HG03108 (cell line): ENCODE results near the gene FOXC1.

ENCODE experiments used
- ATAC-seq: cut with Tn5 transposase; IDR thresholded peaks from one replicate; pipeline ENCODE4 v1.9.1; 2021; ENCODE audit warnings: moderate library complexity; ENCODE audit not compliant: unreplicated experiment

The FOXC1 gene

GRCh38 chr6:1584146-1584545 is 25.6 kb upstream of the FOXC1 start:
- ATAC-seq: no peak

- no peak for ATAC-seq
Observed at GRCh38 chr6:1584996-1585668, 24.6 kb upstream of the FOXC1 start.

DNA sequence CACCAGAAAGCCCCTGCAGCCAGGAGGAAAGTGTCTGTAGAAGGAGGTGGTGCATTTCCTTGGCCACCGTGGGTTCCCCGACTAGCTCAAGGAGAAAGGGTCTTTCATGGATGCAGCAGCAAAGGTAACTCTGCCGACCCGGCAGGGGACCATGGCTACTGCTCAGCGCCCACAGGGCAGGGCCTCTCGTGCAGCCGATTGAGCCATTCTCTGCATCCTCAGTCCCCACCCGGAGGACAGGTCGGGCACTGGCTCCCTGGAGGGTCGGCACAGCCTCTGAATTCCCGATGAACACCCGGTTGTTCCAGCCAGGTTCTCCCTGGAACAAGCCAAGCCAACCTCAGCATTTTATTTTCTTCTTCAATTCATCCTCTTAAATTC is 24.1 kb upstream of the FOXC1 start:
- ATAC-seq: no peak

- ATAC-seq: no peak
Observed at GRCh38 chr6:1586256-1586655, 23.5 kb upstream of the FOXC1 start.

DNA sequence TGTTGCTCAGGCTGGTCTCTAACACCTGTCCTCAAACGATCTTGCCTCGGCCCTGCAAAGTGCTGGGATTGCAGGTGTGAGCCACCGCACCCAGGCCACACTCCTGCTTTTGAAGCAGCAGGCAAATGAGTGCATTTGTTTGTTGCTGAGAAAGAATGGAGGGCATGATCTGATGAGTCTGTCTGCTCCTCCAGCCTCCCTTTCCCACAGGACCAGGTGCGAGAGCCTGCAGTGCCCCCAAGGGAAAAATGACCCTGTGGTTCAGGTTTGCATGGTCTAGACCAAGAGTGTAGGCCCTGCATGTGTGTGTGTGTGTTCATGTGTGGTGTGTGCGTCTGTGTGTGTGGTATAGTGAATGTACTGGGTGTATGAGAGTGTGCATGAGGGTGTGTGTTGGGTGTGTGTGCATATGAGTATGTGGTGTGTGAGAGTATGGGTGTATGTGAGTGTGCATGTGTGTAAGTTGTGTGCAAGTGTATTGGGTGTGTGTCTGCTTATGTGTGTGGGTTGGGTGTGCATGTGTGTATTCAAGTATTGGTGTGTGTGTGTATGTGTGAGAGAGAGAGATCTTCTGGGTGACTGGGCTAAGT is 22.8 kb upstream of the FOXC1 start:
- no peak for ATAC-seq

DNA sequence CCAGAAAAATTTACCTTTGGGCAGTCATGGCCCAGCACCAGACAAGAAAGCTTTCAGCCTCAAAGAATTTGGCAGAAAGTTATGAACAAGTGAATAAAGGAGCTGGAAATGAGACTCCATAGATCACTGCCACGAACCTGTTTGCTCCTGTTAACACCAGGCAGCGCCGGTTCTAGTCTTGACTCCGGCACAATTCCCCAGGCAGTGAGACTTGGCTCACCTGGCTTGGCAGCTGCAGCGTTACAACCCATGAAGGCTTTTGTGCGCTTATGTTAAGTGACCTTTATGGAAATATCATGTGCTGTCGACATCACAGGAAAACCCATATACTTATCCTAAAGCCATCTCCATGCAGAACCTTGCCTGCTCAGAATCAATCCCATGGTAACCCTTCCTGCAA is 22.2 kb upstream of the FOXC1 start:
- no peak for ATAC-seq

DNA sequence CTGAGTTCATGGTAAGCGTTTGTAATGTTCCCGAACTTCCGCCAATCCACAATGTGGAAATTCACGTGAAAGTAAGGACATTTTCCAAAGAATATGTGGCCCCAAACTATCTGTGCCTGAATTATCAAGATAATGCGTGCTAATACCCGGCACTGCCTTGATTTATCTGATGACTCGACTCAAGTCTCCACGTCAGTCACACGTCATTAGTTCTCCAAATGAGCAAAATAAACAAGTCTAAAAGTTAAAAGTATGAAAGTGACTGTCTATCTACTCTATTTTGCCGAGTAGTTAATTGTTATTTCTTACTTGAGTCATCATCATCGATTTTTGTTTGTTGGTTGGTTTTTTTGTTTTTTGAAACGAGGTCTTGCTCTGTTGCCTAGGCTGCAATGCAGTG is 21.7 kb upstream of the FOXC1 start:
- ATAC-seq: no peak

GRCh38 chr6:1589208-1589607 is 20.5 kb upstream of the FOXC1 start:
- no peak for ATAC-seq

DNA sequence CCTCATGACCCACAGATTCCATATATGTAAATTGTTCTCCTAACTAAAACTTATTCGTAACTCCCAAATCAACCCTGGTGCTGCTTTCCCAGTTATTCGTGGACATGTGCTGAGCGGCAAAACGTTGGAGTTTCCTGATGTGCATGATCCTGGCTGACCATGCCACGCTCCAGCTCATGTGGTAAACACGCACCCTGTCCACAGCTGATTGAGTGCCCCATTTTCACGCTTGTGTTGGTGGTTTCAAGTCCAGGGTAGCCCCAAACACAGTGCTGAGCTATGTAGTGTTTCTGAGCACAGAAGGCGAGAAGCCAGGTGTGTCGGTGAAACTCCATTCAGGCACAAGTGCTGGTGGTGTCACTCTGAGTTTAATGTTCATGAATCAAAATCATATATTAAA is 19.1 kb upstream of the FOXC1 start:
- no peak for ATAC-seq

- no peak for ATAC-seq
Observed at GRCh38 chr6:1591243-1591642, 18.5 kb upstream of the FOXC1 start.

DNA sequence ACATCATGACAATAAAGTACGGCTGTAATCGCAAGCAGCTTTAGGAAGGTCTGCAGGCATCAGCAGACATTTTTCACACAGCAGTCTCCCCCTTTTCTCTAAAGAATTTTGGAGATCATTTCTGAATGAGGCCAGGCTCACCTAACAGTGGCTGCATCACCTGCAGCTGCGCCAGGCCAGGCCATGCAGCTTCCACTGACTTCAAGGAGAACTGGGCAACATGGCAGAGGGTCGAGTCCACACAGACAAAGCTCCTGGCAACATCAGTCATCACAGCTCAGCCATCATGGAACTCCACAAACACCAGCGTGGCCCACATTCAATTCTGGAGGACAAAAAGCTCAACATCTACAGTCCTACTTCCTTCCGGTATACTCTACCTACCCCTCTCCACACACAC is 17.8 kb upstream of the FOXC1 start:
- ATAC-seq: no peak

DNA sequence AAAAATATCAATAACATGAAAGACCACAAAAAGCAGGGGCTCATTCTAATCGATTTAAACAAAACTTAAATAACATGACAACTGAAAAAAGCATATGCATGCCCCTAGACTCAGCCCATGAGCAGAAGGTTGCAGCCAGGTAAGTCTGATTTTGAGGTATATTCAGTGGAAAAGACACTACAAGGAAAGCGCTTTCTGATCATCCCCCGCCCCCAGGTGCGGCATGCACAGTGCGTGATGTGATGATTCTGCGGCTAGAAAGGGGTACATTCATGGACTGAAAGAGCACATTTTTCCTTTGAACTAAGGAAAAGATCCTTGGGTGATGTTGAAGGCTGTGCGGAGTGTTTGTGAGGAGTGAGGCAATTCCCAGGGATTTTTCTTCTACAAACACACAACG is 16.9 kb upstream of the FOXC1 start:
- ATAC-seq: no peak

- ATAC-seq: no peak
Observed at GRCh38 chr6:1593286-1593957, 16.3 kb upstream of the FOXC1 start.

- ATAC-seq: no peak
Observed at GRCh38 chr6:1593958-1594314, 15.8 kb upstream of the FOXC1 start.

GRCh38 chr6:1594445-1595200 is 15.1 kb upstream of the FOXC1 start:
- ATAC-seq: no peak

GRCh38 chr6:1595271-1596087 is 14.2 kb upstream of the FOXC1 start:
- no peak for ATAC-seq

DNA sequence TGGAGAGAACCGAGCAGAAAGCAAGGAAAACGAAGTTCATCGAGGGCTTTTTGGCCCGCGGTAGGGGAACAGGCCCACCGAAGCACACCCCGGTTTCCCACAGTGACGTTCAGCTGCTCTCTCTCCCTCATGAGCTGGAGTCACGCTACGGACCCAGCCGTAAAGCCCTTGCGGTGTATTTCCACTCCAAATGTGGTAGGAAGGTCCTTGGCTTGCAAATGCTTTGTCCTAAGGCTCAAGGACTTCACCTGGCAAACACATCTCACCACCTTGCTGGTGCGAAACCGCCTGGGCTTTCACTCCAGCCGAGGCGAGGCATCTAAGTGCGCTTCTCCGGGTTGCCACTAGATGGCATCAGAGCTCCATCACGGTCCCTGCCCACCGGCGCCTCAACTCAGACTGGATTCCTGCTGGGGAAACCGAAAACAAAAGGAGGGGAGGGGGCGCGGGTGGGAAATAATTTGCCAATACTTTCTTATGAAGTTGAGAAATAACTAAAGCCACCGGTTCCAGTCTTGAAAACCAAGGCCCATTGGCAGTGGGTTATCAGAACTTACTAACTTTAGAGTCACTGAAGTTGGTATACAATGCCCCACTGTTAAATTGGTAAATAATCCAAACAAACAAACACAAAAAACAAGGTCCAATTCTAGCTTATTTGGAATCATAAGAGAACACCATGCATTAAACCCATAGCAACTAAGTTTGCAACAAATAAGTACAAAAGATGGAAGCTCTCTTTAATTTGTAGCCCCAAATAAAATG is 13.4 kb upstream of the FOXC1 start:
- ATAC-seq: peak; percentile 70

GRCh38 chr6:1597121-1597744 is 12.5 kb upstream of the FOXC1 start:
- no peak for ATAC-seq

- ATAC-seq: no peak
Observed at GRCh38 chr6:1597924-1598323, 11.8 kb upstream of the FOXC1 start.

DNA sequence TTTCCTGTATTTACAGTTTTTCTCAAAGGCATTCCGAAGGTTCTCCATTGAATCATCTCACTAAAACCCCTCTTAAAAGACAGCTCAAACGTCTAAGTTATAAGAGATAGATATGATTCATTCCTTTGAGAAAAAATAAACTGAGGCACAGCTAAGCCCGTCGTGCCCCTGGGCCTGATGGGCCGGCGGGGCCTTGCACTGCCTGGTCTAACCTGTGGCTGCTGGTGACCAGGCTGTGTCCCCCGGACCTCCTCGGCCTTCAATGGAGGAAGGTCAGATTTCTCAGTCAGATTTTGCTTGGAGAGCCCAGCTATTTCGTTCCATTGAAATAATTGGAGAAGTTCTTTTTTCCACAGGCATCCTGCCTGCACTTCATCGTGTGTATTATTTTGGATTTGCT is 11.3 kb upstream of the FOXC1 start:
- ATAC-seq: no peak
